Measurements from ENCODE around the gene DCD. TPM values are rescaled to one million over a fixed set of nuclear protein-coding genes. Genes with fewer than 3 reads are reported as not detected.

Gene DCD
- total and polyA plus RNA-seq, 10 of the 15 experiments (the other 5 are each of a cell fraction or from before 2014, with no cell fraction given) = not detected

GRCh38 chr12:54631551-54631950, 16.6 kb downstream of the DCD start (continued):
- TF ChIP-seq CUX1 (IDR thresholded peaks at IDR 0.05; ENCODE audit: insufficient replicate concordance, low read depth, low read length) (no peak), NR2F1 (conservative IDR thresholded peaks at IDR 0.05) (no peak), RAD51 (IDR thresholded peaks at IDR 0.05) (no peak), BRCA1 (IDR thresholded peaks at IDR 0.05; ENCODE audit: low read depth, low read length) (no peak), STAT1 (conservative IDR thresholded peaks at IDR 0.05) (no peak), ATF7 (IDR thresholded peaks at IDR 0.05; ENCODE audit: low read depth) (no peak), YY1 (IDR thresholded peaks at IDR 0.05; ENCODE audit: low read depth, low read length) (no peak), ATF2 (IDR thresholded peaks at IDR 0.05; ENCODE audit: low read length) (no peak), SMC3 (IDR thresholded peaks at IDR 0.05; ENCODE audit: borderline replicate concordance, low read length) (no peak), SMAD5 (IDR thresholded peaks at IDR 0.05; ENCODE audit: low read depth) (no peak), PML (IDR thresholded peaks at IDR 0.05; ENCODE audit: low read length) (no peak)
